Measurements from ENCODE around the gene SHB. TPM values are rescaled to one million over a fixed set of nuclear protein-coding genes. Genes with fewer than 3 reads are reported as not detected.

Gene SHB
- total and polyA plus RNA-seq, 2 of the 8 experiments (the other 6 are each of a cell fraction or from before 2014, with no cell fraction given) = 4.1 to 12.6 TPM

DNA sequence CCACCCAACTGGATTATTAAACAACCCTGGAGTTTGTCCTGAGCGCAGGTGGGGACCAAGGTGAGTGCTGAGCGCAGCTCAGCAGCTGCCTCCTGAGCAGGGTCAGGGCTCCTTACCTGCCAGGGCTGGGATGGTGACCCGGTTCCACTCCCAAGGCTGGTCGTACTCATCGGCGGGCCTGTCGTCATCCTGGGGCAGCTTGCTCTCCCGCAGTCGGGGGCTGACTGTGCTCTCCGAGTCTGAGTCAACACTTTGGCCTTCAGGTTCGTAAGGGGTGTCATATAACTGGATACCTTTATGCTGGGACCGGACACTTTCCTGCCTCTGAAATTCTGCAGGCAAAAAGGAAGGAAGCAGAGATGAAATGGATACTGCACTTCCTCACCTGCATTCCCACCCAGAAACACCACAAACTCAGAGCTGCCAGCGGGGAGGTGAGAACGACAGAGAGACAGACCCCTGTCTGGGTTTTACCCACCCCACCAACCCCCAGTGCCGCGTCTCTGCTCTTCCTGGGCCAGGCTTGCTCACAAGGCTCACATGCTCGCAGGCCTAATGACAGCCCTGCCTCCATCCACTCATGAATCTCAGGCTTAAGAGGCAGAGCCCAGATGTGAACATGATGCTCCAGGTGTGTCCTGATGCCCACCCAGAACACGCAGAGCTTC is 94.4 kb downstream of the SHB start:
- no peak overlapping the region for H3K18ac ChIP-seq (ENCODE audit: extremely low read depth, low read length)
- no peak overlapping the region for H2BK15ac ChIP-seq (ENCODE audit: low read length)
- CTCF ChIA-PET (ENCODE audit: partially characterized antibody) = interaction anchor here (0.8 to 1.6 kb wide), 6 partner anchors 9 to 114 kb away, joined by 3 to 4 read pairs (median 4); no protein-coding TSS in a partner anchor
- peaks cover 3% of the 10 kb centered on the region in 2 experiments for H4K20me1 ChIP-seq (replicated peaks in 1 of 2; ENCODE audit: control insufficient read depth in 1 of 2, insufficient read depth in 2 of 2, low read length in 2 of 2)
- no peak for FAIRE-seq
- WGBS, 2 experiments (ENCODE audit: extremely low coverage in 1 of 2, insufficient coverage in 1 of 2, insufficient read length in 1 of 2, insufficient replicate concordance in 2 of 2, low coverage in 1 of 2, low lambda C conversion rate in 2 of 2, missing lambda C conversion rate in 1 of 2) = 84% methylated on average over 18 of the region's 18 CpGs; no CpG with 5 or more reads in 1 of the 2 experiments
- H4K91ac ChIP-seq (replicated peaks; ENCODE audit: insufficient read length, low read length) = no peak overlapping the region
- H4K8ac ChIP-seq (ENCODE audit: extremely low read depth, insufficient read depth, low read length) = peak overlapping the region; percentile 52; the same call in 1 of the 2 replicates
- no peak overlapping the region for H3K9ac ChIP-seq (replicated peaks in 1 of 4; ENCODE audit: extremely low read depth in 1 of 4, low read depth in 3 of 4, low read length in 3 of 4)
- H2BK20ac ChIP-seq (ENCODE audit: low read length) = no peak overlapping the region
- no peak overlapping the region for H4K5ac ChIP-seq (ENCODE audit: insufficient read length, low read depth, low read length)
- no peaks in the 10 kb centered on the region for H3K79me2 ChIP-seq (ENCODE audit: control insufficient read depth in 1 of 2, insufficient read depth in 2 of 2, low read length in 2 of 2)
- no peak overlapping the region for H2AK5ac ChIP-seq (ENCODE audit: low read depth, low read length)
- no peak overlapping the region for H2AFZ ChIP-seq (ENCODE audit: low read length)
- no peaks in the 10 kb centered on the region for H3K9me3 ChIP-seq (ENCODE audit: insufficient read depth in 2 of 2, low read depth in 1 of 2, low read length in 1 of 2)
- DNase-seq (ENCODE audit: low read depth in 1 of 2, low spot score in 2 of 2) = no peak
- no peak overlapping the region for H3K14ac ChIP-seq (ENCODE audit: insufficient read length)
- no peaks in the 10 kb centered on the region for H3K27me3 ChIP-seq (replicated peaks in 1 of 4; ENCODE audit: control insufficient read depth in 3 of 4, extremely low read depth in 1 of 4, insufficient read depth in 3 of 4, low read length in 3 of 4)
- H3K23me2 ChIP-seq (ENCODE audit: low read depth, low read length) = no peaks in the 10 kb centered on the region
- H3K27ac ChIP-seq (ENCODE audit: low read depth, low read length) = no peak overlapping the region
- no peaks in the 10 kb centered on the region; a peak in 1 of 7 replicates for H3K4me1 ChIP-seq (replicated peaks in 1 of 4; ENCODE audit: control insufficient read depth in 3 of 4, insufficient read depth in 4 of 4, low read length in 3 of 4)
- H2BK5ac ChIP-seq (ENCODE audit: low read depth, low read length) = no peak overlapping the region; the same call in 1 of the 2 replicates
- no peak overlapping the region for H3K4me3 ChIP-seq (ENCODE audit: extremely low read depth in 1 of 4, insufficient read depth in 2 of 4, low read depth in 3 of 4, low read length in 4 of 4)
- no peak overlapping the region for H2BK120ac ChIP-seq (replicated peaks; ENCODE audit: low read depth, low read length)
- H3K56ac ChIP-seq (replicated peaks; ENCODE audit: insufficient read length, low read depth, low read length) = no peak overlapping the region
- H3K4ac ChIP-seq (replicated peaks; ENCODE audit: insufficient read length, low read depth, low read length) = no peak overlapping the region
- POLR2A ChIA-PET (ENCODE audit: partially characterized antibody) = no interaction called here
- H2BK12ac ChIP-seq (ENCODE audit: low read depth, low read length) = no peak overlapping the region
- no peaks in the 10 kb centered on the region for H3K79me1 ChIP-seq (ENCODE audit: low read depth, low read length)
- H3K4me2 ChIP-seq (ENCODE audit: insufficient read depth in 1 of 2, low read depth in 2 of 2, low read length in 2 of 2) = no peak overlapping the region
- H3K23ac ChIP-seq (ENCODE audit: insufficient read length) = no peak overlapping the region
- H3K36me3 ChIP-seq (ENCODE audit: control insufficient read depth in 2 of 4, insufficient read depth in 4 of 4, low read length in 3 of 4) = peaks cover 0 to 3% (median 0%) of the 10 kb centered on the region in 4 experiments; a peak in 2 of 8 replicates
- TF ChIP-seq JUN (IDR thresholded peaks at IDR 0.05; ENCODE audit: low read depth, low read length) (no peak), SIN3A (conservative IDR thresholded peaks at IDR 0.05 in 1 of 2, IDR thresholded peaks at IDR 0.05 in 1 of 2; ENCODE audit: low read depth in 1 of 2, low read length in 2 of 2) (no peak), NRF1 (IDR thresholded peaks at IDR 0.05; ENCODE audit: low read depth, low read length) (no peak), TAF1 (IDR thresholded peaks at IDR 0.05; ENCODE audit: low read depth, low read length) (no peak), POLR2A (IDR thresholded peaks at IDR 0.05; ENCODE audit: control extremely low read depth in 1 of 2, low read depth in 2 of 2, low read length in 2 of 2) (no peak)
